ENCODE results near the gene PREP. TPM values are rescaled to one million over a fixed set of nuclear protein-coding genes. Genes with fewer than 3 reads are reported as not detected.

Gene PREP
- total RNA-seq, 1 donor, result 17.7 TPM

GRCh38 chr6:105384004-105384403 lies 18.9 kb downstream of the PREP start:
- H4K20me1 ChIP-seq (ENCODE audit: insufficient read depth, low read length), result no peaks in the 10 kb centered on the region
- no peaks in the 10 kb centered on the region for H3K9me3 ChIP-seq (ENCODE audit: low read depth, low read length)
- peaks cover 32% of the 10 kb centered on the region for H3K79me2 ChIP-seq (ENCODE audit: insufficient read depth, low read length)
- no peaks in the 10 kb centered on the region for H3K27me3 ChIP-seq (ENCODE audit: insufficient read depth, low read length)
- no peak overlapping the region for H3K4me3 ChIP-seq (ENCODE audit: insufficient read depth, low read length)
- H3K4me1 ChIP-seq (ENCODE audit: insufficient read depth, low read length), result no peaks in the 10 kb centered on the region
- H2AFZ ChIP-seq (ENCODE audit: low read length), result no peak overlapping the region
- TF ChIP-seq CTCF (IDR thresholded peaks at IDR 0.05; ENCODE audit: extremely low read depth, low read depth, low read length), result no peak
- H3K36me3 ChIP-seq (ENCODE audit: insufficient read depth, low read length), result no peaks in the 10 kb centered on the region
- H3K4me2 ChIP-seq (ENCODE audit: insufficient read depth, low read length), result no peak overlapping the region
- no peak overlapping the region for H3K27ac ChIP-seq (ENCODE audit: low read depth, low read length)
- no peak for DNase-seq (ENCODE audit: insufficient read length, low spot score, missing footprints)

GRCh38 chr6:105382958-105383357 lies 19.9 kb downstream of the PREP start:
- peaks cover 35% of the 10 kb centered on the region for H3K79me2 ChIP-seq (ENCODE audit: insufficient read depth, low read length)
- H3K4me3 ChIP-seq (ENCODE audit: insufficient read depth, low read length), result no peak overlapping the region
- H3K4me2 ChIP-seq (ENCODE audit: insufficient read depth, low read length), result no peak overlapping the region
- H3K9me3 ChIP-seq (ENCODE audit: low read depth, low read length), result no peaks in the 10 kb centered on the region
- H3K27me3 ChIP-seq (ENCODE audit: insufficient read depth, low read length), result no peaks in the 10 kb centered on the region
- H3K27ac ChIP-seq (ENCODE audit: low read depth, low read length), result no peak overlapping the region
- H3K4me1 ChIP-seq (ENCODE audit: insufficient read depth, low read length), result no peaks in the 10 kb centered on the region
- H2AFZ ChIP-seq (ENCODE audit: low read length), result no peak overlapping the region
- DNase-seq (ENCODE audit: insufficient read length, low spot score, missing footprints), result no peak
- no peaks in the 10 kb centered on the region for H4K20me1 ChIP-seq (ENCODE audit: insufficient read depth, low read length)
- TF ChIP-seq CTCF (IDR thresholded peaks at IDR 0.05; ENCODE audit: extremely low read depth, low read depth, low read length), result no peak
- H3K36me3 ChIP-seq (ENCODE audit: insufficient read depth, low read length), result no peaks in the 10 kb centered on the region

GRCh38 chr6:105382496-105382895 lies 20.4 kb downstream of the PREP start:
- no peaks in the 10 kb centered on the region for H4K20me1 ChIP-seq (ENCODE audit: insufficient read depth, low read length)
- no peak for DNase-seq (ENCODE audit: insufficient read length, low spot score, missing footprints)
- no peak overlapping the region for H3K4me2 ChIP-seq (ENCODE audit: insufficient read depth, low read length)
- no peak overlapping the region for H2AFZ ChIP-seq (ENCODE audit: low read length)
- H3K36me3 ChIP-seq (ENCODE audit: insufficient read depth, low read length), result no peaks in the 10 kb centered on the region
- no peak overlapping the region for H3K4me3 ChIP-seq (ENCODE audit: insufficient read depth, low read length)
- no peaks in the 10 kb centered on the region for H3K27me3 ChIP-seq (ENCODE audit: insufficient read depth, low read length)
- no peaks in the 10 kb centered on the region for H3K4me1 ChIP-seq (ENCODE audit: insufficient read depth, low read length)
- peaks cover 35% of the 10 kb centered on the region for H3K79me2 ChIP-seq (ENCODE audit: insufficient read depth, low read length)
- H3K27ac ChIP-seq (ENCODE audit: low read depth, low read length), result no peak overlapping the region
- H3K9me3 ChIP-seq (ENCODE audit: low read depth, low read length), result no peaks in the 10 kb centered on the region
- no peak for TF ChIP-seq CTCF (IDR thresholded peaks at IDR 0.05; ENCODE audit: extremely low read depth, low read depth, low read length)

GRCh38 chr6:105380634-105381033 lies 22.2 kb downstream of the PREP start:
- Histone ChIP-seq H3K27ac (ENCODE audit: low read depth, low read length) (no peak overlapping the region), H3K79me2 (ENCODE audit: insufficient read depth, low read length) (peaks cover 32% of the 10 kb centered on the region), H3K4me3 (ENCODE audit: insufficient read depth, low read length) (no peak overlapping the region), H2AFZ (ENCODE audit: low read length) (no peak overlapping the region), H3K36me3 (ENCODE audit: insufficient read depth, low read length) (no peaks in the 10 kb centered on the region), H3K9me3 (ENCODE audit: low read depth, low read length) (no peaks in the 10 kb centered on the region), H4K20me1 (ENCODE audit: insufficient read depth, low read length) (no peaks in the 10 kb centered on the region), H3K4me1 (ENCODE audit: insufficient read depth, low read length) (no peaks in the 10 kb centered on the region), H3K27me3 (ENCODE audit: insufficient read depth, low read length) (no peaks in the 10 kb centered on the region), H3K4me2 (ENCODE audit: insufficient read depth, low read length) (no peak overlapping the region)
- no peak for TF ChIP-seq CTCF (IDR thresholded peaks at IDR 0.05; ENCODE audit: extremely low read depth, low read depth, low read length)
- no peak for DNase-seq (ENCODE audit: insufficient read length, low spot score, missing footprints)
